Measurements from ENCODE around the gene TYR.
A peak's percentile ranks its signal among the peaks of the same experiment; 100 is the strongest.
"Not testable (repeated sequence)": the region's sequence is repeated elsewhere in the genome, so short reads cannot be mapped to it uniquely, and the experiment has no call there.

The TYR gene

DNA sequence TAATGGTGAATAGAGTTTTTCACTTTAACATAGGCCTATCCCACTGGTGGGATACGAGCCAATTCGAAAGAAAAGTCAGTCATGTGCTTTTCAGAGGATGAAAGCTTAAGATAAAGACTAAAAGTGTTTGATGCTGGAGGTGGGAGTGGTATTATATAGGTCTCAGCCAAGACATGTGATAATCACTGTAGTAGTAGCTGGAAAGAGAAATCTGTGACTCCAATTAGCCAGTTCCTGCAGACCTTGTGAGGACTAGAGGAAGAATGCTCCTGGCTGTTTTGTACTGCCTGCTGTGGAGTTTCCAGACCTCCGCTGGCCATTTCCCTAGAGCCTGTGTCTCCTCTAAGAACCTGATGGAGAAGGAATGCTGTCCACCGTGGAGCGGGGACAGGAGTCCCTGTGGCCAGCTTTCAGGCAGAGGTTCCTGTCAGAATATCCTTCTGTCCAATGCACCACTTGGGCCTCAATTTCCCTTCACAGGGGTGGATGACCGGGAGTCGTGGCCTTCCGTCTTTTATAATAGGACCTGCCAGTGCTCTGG is at the start of gene TYR:
TYR (plus strand) TSS at position 185 of the 541 bp plus-strand sequence; CDS start at position 264, 79 bp downstream.
- DNase-seq = no peak

- DNase-seq = no peak
Observed at GRCh38 chr11:89136606-89137005, 41.1 kb upstream of the TYR start.

DNA sequence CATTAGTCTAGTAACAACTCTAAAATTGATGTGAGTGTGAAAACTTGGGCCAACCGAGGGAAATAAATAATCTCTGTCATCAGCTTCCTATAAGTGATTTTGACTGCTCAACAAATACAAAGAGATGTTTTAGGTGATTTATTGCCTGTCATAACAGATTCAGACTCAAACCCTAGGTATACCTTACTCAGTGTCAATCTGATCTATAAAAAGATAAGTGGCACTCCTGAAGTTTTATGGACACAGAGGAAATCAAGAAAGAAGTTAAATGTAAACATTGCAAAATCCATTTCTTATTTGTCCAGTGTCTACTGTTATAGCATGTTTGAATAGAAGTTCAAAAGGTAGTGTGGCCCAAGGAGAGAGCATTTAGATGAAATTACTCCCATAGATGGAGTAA is 30.4 kb upstream of the TYR start:
- no peak for DNase-seq

- DNase-seq = no peak
Observed at GRCh38 chr11:89159974-89160373, 17.7 kb upstream of the TYR start.

DNA sequence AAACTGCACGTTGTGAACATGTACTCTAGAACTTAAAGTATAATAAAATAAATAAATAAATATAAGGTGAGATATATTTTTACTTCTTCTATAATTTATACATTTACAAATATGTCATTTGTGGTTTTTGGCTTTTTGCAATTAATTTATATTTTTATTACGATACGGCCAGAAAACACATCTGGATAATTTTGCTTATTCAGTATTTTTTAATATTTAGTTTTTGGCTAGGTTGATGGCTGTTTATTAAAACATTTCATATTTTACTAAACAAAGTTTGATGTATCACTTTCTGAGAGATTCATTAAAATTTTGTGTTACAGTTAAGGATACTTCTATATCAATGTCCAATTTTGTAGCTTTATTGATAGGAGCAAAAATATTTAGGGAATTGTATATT is 15.7 kb upstream of the TYR start:
- DNase-seq = no peak

GRCh38 chr11:89163686-89164085 is 14.0 kb upstream of the TYR start:
- no peak for DNase-seq

DNA sequence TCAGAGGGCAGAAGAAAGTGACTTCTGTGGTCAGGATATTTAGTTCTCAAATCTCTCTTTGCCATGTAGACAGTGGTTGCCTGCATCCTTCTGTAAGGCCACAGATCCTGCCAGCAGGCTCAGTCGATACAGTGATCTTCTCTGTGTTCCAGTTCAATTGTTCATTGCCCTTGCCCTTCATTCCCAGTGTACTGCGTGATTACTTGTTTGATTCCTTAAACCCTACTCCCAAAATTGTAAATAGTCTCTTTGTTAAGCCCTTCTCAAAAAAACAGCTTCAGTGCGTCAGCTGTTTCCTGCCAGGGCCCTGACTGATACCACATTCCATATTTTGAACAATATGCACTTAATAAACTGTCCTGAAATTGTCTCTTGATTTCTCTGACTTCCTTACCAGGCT is 9.3 kb upstream of the TYR start:
- no peak for DNase-seq

- no peak for DNase-seq
Observed at GRCh38 chr11:89175796-89176195, 1.9 kb upstream of the TYR start.

GRCh38 chr11:89176938-89177337 is 737 bp upstream of the TYR start:
- DNase-seq = no peak

- no peak for DNase-seq
Observed at GRCh38 chr11:89181111-89181510, 3.4 kb downstream of the TYR start.

DNA sequence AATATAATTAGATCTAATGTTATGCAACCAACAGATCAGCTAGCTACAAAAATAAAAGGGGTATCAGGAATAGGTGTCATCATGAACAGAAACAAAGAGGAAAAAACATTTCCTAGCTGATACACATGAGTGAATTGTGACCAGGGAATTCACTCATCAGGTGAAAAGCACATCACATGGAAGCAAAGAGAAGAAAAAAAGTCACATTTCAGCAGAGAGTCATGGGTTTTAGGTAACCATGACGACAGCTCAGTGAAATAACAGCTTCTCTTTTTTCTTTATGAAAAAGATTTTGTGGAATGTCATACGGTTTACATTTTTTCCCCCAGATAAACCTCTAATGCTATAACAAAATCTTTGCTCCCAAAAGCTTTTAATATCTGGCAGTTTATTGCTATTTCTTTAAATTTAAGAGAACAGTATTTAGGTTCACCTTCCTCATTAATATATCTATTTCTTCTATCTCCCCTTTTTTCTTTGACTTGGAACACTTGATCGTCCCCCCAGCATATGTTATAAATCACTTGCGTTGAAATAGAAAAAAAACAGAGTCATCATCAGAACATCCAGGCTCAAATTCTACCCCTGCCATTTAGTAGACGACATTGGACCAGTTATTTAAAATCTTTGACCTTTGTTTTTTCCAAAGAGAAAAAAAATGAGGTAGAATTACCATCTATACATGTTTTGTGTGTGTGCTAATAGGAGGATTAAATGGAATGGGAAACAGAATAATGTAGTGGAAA is 5.3 kb downstream of the TYR start:
- DNase-seq = peak; percentile 59

DNA sequence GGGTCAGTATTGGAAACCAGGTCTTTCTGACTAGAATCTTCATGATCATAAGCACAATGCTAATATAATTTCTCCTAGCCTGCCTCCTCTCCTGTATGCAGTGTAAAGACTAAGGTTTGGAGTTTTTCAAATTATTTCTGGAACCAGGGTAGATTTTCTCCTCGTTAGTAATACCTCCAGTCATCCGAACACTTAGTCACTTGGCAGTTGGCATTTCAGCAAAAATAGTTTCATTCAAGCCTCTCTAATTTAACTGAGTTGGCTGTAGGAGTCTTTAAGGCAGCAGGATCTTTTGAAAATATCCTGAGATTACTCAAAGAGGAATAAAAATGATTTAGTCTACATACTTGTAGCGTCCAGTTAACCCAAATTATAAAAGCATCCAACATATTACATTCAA is 6.3 kb downstream of the TYR start:
- DNase-seq = peak; percentile 49

- DNase-seq = no peak
Observed at GRCh38 chr11:89189776-89190175, 12.1 kb downstream of the TYR start.

DNA sequence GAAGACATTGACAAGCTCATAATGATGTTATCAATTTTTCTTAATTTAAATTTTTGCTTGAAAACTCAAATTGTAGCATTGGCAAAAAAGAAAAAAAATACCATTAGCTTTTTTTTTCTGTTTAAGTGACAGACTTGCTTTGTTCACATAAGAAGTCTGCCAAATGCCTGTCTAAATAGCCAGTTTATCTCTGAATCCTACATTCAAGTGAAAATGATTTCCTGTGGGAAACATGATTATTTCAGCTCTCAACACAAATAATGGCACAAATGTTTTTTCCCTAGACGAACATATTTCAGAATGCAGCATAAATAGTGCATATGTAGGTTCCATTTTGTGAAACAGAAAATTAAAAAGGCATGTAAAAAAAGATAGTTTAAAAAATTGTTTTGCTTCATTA is 23.5 kb downstream of the TYR start:
- DNase-seq = no peak

- DNase-seq = no peak
Observed at GRCh38 chr11:89203814-89204213, 26.1 kb downstream of the TYR start.

DNA sequence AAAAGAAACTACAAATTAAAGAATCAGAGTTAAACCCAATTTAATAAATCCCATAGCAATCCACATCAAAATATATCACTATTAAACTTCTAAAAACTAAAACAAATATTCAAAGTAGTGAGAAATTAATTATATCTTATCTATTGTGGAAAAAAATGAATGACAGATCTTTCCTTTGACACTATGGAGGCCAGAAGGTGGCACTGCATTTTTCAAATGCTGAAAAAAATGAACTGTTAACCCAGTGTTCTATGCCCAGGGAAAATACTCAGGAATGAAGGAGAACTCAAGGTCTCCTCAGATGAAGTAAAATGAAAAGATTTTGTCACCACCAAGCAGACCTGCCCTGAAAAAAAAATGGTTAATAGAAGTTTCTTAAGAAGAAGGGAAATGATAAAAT is 27.7 kb downstream of the TYR start:
- DNase-seq = no peak

- no peak for DNase-seq
Observed at GRCh38 chr11:89220684-89221339, 43.1 kb downstream of the TYR start.

- DNase-seq = no peak
Observed at GRCh38 chr11:89235083-89235482, 57.4 kb downstream of the TYR start.

GRCh38 chr11:89235976-89236375 is 58.3 kb downstream of the TYR start:
- no peak for DNase-seq

DNA sequence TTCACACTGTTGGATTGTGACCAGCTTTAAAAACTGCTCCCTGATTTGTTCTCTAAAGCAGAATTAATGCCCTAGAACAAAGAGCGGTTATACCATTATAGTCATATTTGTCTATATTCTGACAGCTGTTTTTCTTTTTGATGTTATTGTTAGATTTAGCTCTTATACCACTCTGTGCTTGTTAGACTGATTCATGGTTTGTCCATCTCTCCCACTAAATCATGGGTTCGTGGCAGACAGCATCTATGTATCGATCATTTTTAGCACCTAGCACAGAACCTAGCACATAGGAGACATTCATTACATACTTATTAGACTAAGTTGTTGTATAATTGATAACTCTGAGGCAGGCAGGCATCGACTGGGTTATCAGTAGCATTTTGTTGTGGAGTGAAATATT is 69.3 kb downstream of the TYR start:
- DNase-seq = not testable (repeated sequence)

DNA sequence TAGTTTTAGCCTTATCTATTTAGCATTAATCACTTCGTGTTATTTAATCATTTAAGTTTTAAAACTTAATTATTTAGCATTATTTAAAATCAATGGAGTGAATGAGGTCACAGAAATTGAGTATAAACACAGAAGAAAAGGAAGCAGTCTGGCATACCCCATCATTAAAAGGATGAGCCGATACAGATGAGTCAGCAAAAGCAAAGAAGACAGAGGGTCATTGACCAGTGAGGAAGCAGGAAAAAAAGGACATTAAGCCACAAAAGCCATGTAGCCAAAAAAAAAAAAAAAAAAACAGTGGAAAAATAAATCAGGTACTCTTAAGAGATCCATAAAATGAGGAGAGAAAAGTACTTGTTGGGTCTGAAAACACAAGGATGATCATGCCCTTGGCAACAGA is 71.5 kb downstream of the TYR start:
- DNase-seq = no peak

DNA sequence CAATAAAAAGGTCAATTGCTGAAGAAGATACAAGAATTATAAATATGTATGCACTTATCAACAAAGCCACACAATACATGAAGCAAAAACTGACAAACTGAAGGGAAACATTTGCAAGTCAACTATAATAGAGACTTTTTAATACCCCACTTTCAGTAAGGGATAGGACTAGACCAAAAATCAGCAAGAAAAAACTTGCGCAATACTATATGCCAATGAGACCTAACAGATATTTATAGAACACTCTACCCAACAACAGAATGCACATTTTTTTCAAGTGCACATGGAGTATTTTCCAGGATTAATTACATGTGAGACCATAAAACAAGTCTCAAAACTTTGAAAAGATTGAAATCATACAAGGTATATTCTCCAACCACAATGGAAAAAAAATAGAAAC is 83.8 kb downstream of the TYR start:
- DNase-seq = not testable (repeated sequence)

- no peak for DNase-seq
Observed at GRCh38 chr11:89267660-89268302, 90.1 kb downstream of the TYR start.

- DNase-seq = not testable (repeated sequence)
Observed at GRCh38 chr11:89272540-89273088, 94.9 kb downstream of the TYR start.
